Suprapubic skin (tissue), 4 donors: ENCODE results near the gene PYROXD2. TPM values are rescaled to one million over a fixed set of nuclear protein-coding genes. Genes with fewer than 3 reads are reported as not detected.

ENCODE experiments used
- DNase-seq, 2 donors: peaks; one replicate each; pipeline ENCODE4 v3.0.0-alpha.2; 2019; ENCODE audit warnings: low spot score in 2 of 2
- H3K27ac ChIP-seq: fragments of 200-600 bp; sonication (generic); one replicate; pipeline ENCODE4 v1.5.1; 2019
- H3K27me3 ChIP-seq: fragments of 200-600 bp; sonication (generic); one replicate; pipeline ENCODE4 v1.5.1; 2019
- H3K36me3 ChIP-seq: fragments of 200-600 bp; sonication (generic); one replicate; pipeline ENCODE4 v1.5.1; 2019
- H3K4me1 ChIP-seq: fragments of 200-600 bp; sonication (generic); one replicate; pipeline ENCODE4 v1.5.1; 2019
- H3K4me3 ChIP-seq: fragments of 200-600 bp; sonication (generic); one replicate; pipeline ENCODE4 v1.5.1; 2019; ENCODE audit warnings: mild to moderate bottlenecking
- H3K9me3 ChIP-seq: fragments of 200-600 bp; sonication (generic); one replicate; pipeline ENCODE4 v1.5.1; 2019
- EP300 ChIP-seq: sonication (generic); formaldehyde crosslinking; IDR thresholded peaks from one replicate; pipeline ENCODE4 v1.6.1; 2017; ENCODE audit warnings: antibody characterized with exemption
- POLR2A ChIP-seq, 2 donors: fragments of 450-650 bp; IDR thresholded peaks; one replicate each; pipeline ENCODE4 v1.6.1; 2017; ENCODE audit warnings: antibody characterized with exemption in 2 of 2, mild to moderate bottlenecking in 2 of 2, moderate library complexity in 2 of 2
- POLR2AphosphoS5 ChIP-seq, 3 donors: sonication (generic); formaldehyde crosslinking; IDR thresholded peaks; one replicate each; pipeline ENCODE4 v1.6.1; 2017; ENCODE audit warnings: antibody characterized with exemption in 3 of 3
- WGBS: methylation state at CpG from one replicate; pipeline ENCODE4 v1.1.5; 2018; 5-methylcytosine and 5-hydroxymethylcytosine counted together
- total RNA-seq, 4 donors: library from RNA; depleted of rRNA; stranded (reverse); fragments of >200 nt; gene quantifications; one replicate each; pipeline ENCODE4 v1.1.0, GENCODE V29; 2016
- TF ChIP-seq, protein P1 (sequence below), 2 donors: fragments of 200-600 bp in 1 of 2; fragments of 450-650 bp in 1 of 2; sonication (generic) in 1 of 2; IDR thresholded peaks; one replicate each; pipeline ENCODE4 v1.5.1; 2016 to 2019; ENCODE audit warnings: antibody characterized with exemption in 2 of 2, mild to moderate bottlenecking in 1 of 2, moderate library complexity in 1 of 2

The PYROXD2 gene
- total RNA-seq, 4 donors from 2014 or later = 4.3 to 20.3 (median 5.2) TPM

DNA sequence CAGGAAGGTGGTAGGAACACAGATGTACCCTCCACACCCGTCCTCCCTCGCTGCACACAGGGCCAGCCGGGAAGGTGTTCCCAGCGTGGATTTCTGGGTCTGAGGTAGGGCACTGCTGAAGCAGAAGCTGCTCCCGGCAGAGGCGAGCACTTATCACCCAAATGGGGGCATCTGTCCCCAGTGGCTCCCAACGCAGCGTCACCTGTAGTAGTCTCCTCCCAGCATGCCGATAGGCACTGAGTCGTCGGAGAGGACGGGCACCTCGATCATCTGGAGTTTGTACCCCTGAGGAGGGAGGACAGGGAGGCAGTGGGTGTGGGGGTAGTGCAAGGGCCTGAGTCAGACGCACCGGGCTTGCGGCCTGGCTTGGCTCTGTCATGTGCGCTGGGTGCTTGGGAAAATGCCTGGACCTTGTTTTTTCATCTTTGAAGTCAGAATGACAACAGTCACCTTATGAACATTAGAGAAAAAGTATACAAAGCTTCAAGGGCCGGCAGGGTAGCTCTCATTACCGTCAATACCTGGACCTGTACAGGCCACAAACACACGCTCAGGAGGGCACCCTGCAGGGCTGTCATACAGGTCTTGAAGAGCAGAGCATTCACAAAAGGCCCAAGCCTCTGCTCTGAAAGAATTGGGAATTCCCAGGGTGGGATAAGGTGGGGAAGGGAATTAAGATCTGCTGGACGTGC is 3.1 kb upstream of the PYROXD2 start:
- Histone ChIP-seq H3K27me3 (no peaks in the 10 kb centered on the region), H3K27ac (no peak overlapping the region), H3K9me3 (no peaks in the 10 kb centered on the region), H3K36me3 (peaks cover 63% of the 10 kb centered on the region), H3K4me3 (no peak overlapping the region), H3K4me1 (peaks cover 22% of the 10 kb centered on the region)
- 88% methylated on average over 13 of the region's 21 CpGs for WGBS
- no peak for DNase-seq
- TF ChIP-seq EP300 (no peak), POLR2AphosphoS5 (IDR thresholded peaks at IDR 0.05) (no peak), POLR2A (IDR thresholded peaks at IDR 0.05) (no peak)
- TF ChIP-seq, protein P1, sequence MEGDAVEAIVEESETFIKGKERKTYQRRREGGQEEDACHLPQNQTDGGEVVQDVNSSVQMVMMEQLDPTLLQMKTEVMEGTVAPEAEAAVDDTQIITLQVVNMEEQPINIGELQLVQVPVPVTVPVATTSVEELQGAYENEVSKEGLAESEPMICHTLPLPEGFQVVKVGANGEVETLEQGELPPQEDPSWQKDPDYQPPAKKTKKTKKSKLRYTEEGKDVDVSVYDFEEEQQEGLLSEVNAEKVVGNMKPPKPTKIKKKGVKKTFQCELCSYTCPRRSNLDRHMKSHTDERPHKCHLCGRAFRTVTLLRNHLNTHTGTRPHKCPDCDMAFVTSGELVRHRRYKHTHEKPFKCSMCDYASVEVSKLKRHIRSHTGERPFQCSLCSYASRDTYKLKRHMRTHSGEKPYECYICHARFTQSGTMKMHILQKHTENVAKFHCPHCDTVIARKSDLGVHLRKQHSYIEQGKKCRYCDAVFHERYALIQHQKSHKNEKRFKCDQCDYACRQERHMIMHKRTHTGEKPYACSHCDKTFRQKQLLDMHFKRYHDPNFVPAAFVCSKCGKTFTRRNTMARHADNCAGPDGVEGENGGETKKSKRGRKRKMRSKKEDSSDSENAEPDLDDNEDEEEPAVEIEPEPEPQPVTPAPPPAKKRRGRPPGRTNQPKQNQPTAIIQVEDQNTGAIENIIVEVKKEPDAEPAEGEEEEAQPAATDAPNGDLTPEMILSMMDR (IDR thresholded peaks at IDR 0.05) = no peak

GRCh38 chr10:98417481-98417959 is 2.5 kb upstream of the PYROXD2 start:
- no peak for DNase-seq
- peaks cover 22% of the 10 kb centered on the region for H3K4me1 ChIP-seq
- H3K27ac ChIP-seq = no peak overlapping the region
- H3K36me3 ChIP-seq = peaks cover 57% of the 10 kb centered on the region
- TF ChIP-seq EP300 (no peak), POLR2AphosphoS5 (IDR thresholded peaks at IDR 0.05) (no peak), POLR2A (IDR thresholded peaks at IDR 0.05) (no peak)
- TF ChIP-seq, protein P1 (IDR thresholded peaks at IDR 0.05) = no peak
- H3K27me3 ChIP-seq = no peaks in the 10 kb centered on the region
- no peaks in the 10 kb centered on the region for H3K9me3 ChIP-seq
- no peak overlapping the region for H3K4me3 ChIP-seq
- WGBS = 87% methylated on average over 9 of the region's 19 CpGs

- WGBS = 86% methylated on average over 17 of the region's 18 CpGs
- TF ChIP-seq, protein P1 (IDR thresholded peaks at IDR 0.05) = no peak
- peaks cover 51% of the 10 kb centered on the region for H3K36me3 ChIP-seq
Observed at GRCh38 chr10:98416606-98417388, 1.8 kb upstream of the PYROXD2 start.

GRCh38 chr10:98415731-98416119 is 743 bp upstream of the PYROXD2 start:
- H3K36me3 ChIP-seq = peaks cover 44% of the 10 kb centered on the region
- peak in 1 of 2 donors; percentile 29 for DNase-seq
- TF ChIP-seq POLR2AphosphoS5 (IDR thresholded peaks at IDR 0.05) = no peak
- TF ChIP-seq POLR2A (IDR thresholded peaks at IDR 0.05) = no peak
- TF ChIP-seq, protein P1 (IDR thresholded peaks at IDR 0.05) = no peak
- TF ChIP-seq EP300 = no peak
- H3K9me3 ChIP-seq = no peaks in the 10 kb centered on the region
- H3K27ac ChIP-seq = peak overlapping the region; percentile 67
- no peaks in the 10 kb centered on the region for H3K27me3 ChIP-seq
- H3K4me1 ChIP-seq = peaks cover 22% of the 10 kb centered on the region
- WGBS = 62% methylated on average over 7 of the region's 8 CpGs
- H3K4me3 ChIP-seq = no peak overlapping the region

More at GRCh38 chr10:98416606-98417388, 1.8 kb upstream of the PYROXD2 start:
- Histone ChIP-seq H3K4me1 (peaks cover 22% of the 10 kb centered on the region), H3K27ac (no peak overlapping the region), H3K9me3 (no peaks in the 10 kb centered on the region), H3K4me3 (no peak overlapping the region), H3K27me3 (no peaks in the 10 kb centered on the region)
- peak in 1 of 2 donors; percentile 61 for DNase-seq

- peaks cover 32% of the 10 kb centered on the region for H3K36me3 ChIP-seq
- no peak for DNase-seq
Observed at GRCh38 chr10:98414578-98414931, 427 bp downstream of the PYROXD2 start.

More at GRCh38 chr10:98414578-98414931, 427 bp downstream of the PYROXD2 start:
- Histone ChIP-seq H3K4me3 (peak overlapping the region; percentile 54), H3K9me3 (no peaks in the 10 kb centered on the region), H3K27ac (peak overlapping the region; percentile 68), H3K27me3 (no peaks in the 10 kb centered on the region), H3K4me1 (peaks cover 22% of the 10 kb centered on the region)
- 17% methylated on average over 2 of the region's 3 CpGs for WGBS
- no peak for TF ChIP-seq POLR2A (IDR thresholded peaks at IDR 0.05)
- TF ChIP-seq, protein P1 (IDR thresholded peaks at IDR 0.05) = no peak
- no peak for TF ChIP-seq POLR2AphosphoS5 (IDR thresholded peaks at IDR 0.05)
- no peak for TF ChIP-seq EP300
